Spleen (tissue), 7 donors: Measurements from ENCODE around the gene RET.

Experiments used
- CTCF ChIP-seq, 11 experiments: fragments of 200-600 bp in 7 of 11; fragments of 450-650 bp in 4 of 11; sonication (generic) in 4 of 11; IDR thresholded peaks in 8 of 11; conservative IDR thresholded peaks in 3 of 11; 1 replicate in 7 of 11; 2 replicates in 4 of 11; pipeline versions ENCODE4 v1.4.0 to v1.8.0; 2016 to 2021; ENCODE audit warnings: antibody characterized with exemption in 11 of 11, inconsistent platforms in 4 of 11, mild to moderate bottlenecking in 1 of 11
- POLR2A ChIP-seq, 3 donors: fragments of 450-650 bp; IDR thresholded peaks; one replicate each; pipeline ENCODE4 v1.5.1; 2017; ENCODE audit warnings: antibody characterized with exemption in 3 of 3, mild to moderate bottlenecking in 1 of 3
- POLR2AphosphoS5 ChIP-seq, 3 donors: sonication (generic); formaldehyde crosslinking; IDR thresholded peaks; one replicate each; pipeline ENCODE4 v1.5.1; 2017; ENCODE audit warnings: antibody characterized with exemption in 3 of 3
- donor health status: DM: no; HTN: no; CAD: no; lungs with moderate emphysema.
- donor health status: DM: no; HTN: no; CAD: no.
- donor health status: DM: no; HTN: no; CAD: no.

- TF ChIP-seq CTCF (IDR thresholded peaks at IDR 0.05 in 8 of 11, conservative IDR thresholded peaks at IDR 0.05 in 3 of 11), result no peak
- no peak for TF ChIP-seq POLR2AphosphoS5 (IDR thresholded peaks at IDR 0.05)
- no peak for TF ChIP-seq POLR2A (IDR thresholded peaks at IDR 0.05)
Observed at GRCh38 chr10:43082746-43083145, 5.9 kb downstream of the RET start.
